ENCODE results near the gene OR2AT4.

The OR2AT4 gene

DNA sequence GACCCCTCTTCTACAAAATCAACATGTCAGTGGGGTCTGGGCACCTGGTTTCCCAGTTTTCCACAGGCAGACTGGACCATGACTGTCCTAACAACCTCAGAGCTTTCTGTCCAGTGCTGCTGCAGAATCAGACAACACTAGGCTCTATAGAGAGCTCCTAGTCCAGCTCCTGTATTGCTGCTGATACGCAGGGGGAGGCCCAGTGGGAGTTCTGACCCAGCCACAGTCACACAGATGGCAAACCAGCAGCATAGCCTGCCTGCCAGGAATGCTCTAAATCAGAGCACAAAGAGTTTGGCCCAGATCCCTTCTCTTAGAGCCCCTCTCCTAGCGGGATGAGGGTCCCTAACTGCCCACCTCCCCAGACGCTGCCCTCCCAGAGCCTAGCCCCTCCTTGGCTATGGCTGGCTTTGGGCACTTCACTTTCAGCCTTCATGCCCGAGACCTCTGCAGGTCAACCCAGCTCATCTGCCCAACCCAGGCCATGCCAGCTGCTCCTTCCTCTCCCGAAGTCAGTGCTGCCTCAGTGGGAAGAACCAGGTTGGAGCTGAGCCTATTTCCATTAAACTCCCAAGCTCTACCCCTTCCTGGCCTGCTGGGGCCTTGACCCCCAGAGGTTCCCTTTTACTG, 38.5 kb upstream of the OR2AT4 start:
- Histone ChIP-seq H3K4me3 (ENCODE audit: low read length, poor library complexity, severe bottlenecking) (no peak overlapping the region), H2AFZ (ENCODE audit: low read length) (no peak overlapping the region), H3K9me3 (ENCODE audit: insufficient read depth, low read depth, low read length) (no peaks in the 10 kb centered on the region), H3K36me3 (ENCODE audit: insufficient read depth, low read length) (no peaks in the 10 kb centered on the region), H3K9me2 (replicated peaks; ENCODE audit: low read depth, low read length) (no peaks in the 10 kb centered on the region), H3K27me3 (ENCODE audit: insufficient read depth, low read length, poor library complexity, severe bottlenecking) (no peaks in the 10 kb centered on the region), H3K79me2 (ENCODE audit: insufficient read depth, low read length) (no peaks in the 10 kb centered on the region), H3K4me2 (ENCODE audit: low read depth, low read length, poor library complexity, severe bottlenecking) (no peak overlapping the region), H3K9ac (ENCODE audit: low read depth, low read length, poor library complexity, severe bottlenecking) (no peak overlapping the region), H4K20me1 (ENCODE audit: insufficient read depth, low read length, poor library complexity, severe bottlenecking) (no peaks in the 10 kb centered on the region), H3F3A (ENCODE audit: low read depth) (no peaks in the 10 kb centered on the region), H3K4me1 (ENCODE audit: insufficient read depth, low read length, poor library complexity, severe bottlenecking) (no peaks in the 10 kb centered on the region)
- TF ChIP-seq CTCF (conservative IDR thresholded peaks at IDR 0.05; ENCODE audit: low read length) (no peak), EZH2phosphoT487 (IDR thresholded peaks at IDR 0.05; ENCODE audit: borderline replicate concordance) (no peak)

DNA sequence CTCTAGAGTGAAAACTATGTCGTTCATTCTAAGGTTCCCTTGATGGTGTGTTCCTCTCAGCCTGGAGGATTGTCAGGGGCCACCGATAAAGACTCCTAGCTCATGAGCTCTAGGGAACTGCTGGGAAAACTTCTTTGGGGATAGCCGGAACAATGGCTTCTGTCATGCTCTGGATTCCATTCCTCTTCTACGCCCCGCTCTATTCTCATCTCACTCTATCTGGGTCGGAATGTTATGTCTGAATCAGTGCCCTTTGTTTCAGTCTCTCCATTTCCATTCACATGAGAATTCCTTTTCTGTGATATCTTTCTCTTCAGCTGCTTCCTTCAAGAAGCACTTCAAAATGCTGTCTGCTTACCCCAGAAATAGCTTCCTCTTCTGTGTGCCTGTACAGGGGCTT, 37.3 kb upstream of the OR2AT4 start:
- Histone ChIP-seq H3K9me3 (ENCODE audit: insufficient read depth, low read depth, low read length) (no peaks in the 10 kb centered on the region), H3K4me1 (ENCODE audit: insufficient read depth, low read length, poor library complexity, severe bottlenecking) (no peaks in the 10 kb centered on the region), H3K4me3 (ENCODE audit: low read length, poor library complexity, severe bottlenecking) (no peak overlapping the region), H3K9me2 (replicated peaks; ENCODE audit: low read depth, low read length) (no peaks in the 10 kb centered on the region), H3F3A (ENCODE audit: low read depth) (no peaks in the 10 kb centered on the region), H3K4me2 (ENCODE audit: low read depth, low read length, poor library complexity, severe bottlenecking) (no peak overlapping the region), H3K9ac (ENCODE audit: low read depth, low read length, poor library complexity, severe bottlenecking) (no peak overlapping the region), H3K36me3 (ENCODE audit: insufficient read depth, low read length) (no peaks in the 10 kb centered on the region), H2AFZ (ENCODE audit: low read length) (no peak overlapping the region), H3K27me3 (ENCODE audit: insufficient read depth, low read length, poor library complexity, severe bottlenecking) (no peaks in the 10 kb centered on the region), H3K79me2 (ENCODE audit: insufficient read depth, low read length) (no peaks in the 10 kb centered on the region), H4K20me1 (ENCODE audit: insufficient read depth, low read length, poor library complexity, severe bottlenecking) (no peaks in the 10 kb centered on the region)
- TF ChIP-seq EZH2phosphoT487 (IDR thresholded peaks at IDR 0.05; ENCODE audit: borderline replicate concordance), result no peak
- no peak for TF ChIP-seq CTCF (conservative IDR thresholded peaks at IDR 0.05; ENCODE audit: low read length)

- Histone ChIP-seq H3K36me3 (ENCODE audit: insufficient read depth, low read length) (no peaks in the 10 kb centered on the region), H3K9ac (ENCODE audit: low read depth, low read length, poor library complexity, severe bottlenecking) (no peak overlapping the region), H3K4me2 (ENCODE audit: low read depth, low read length, poor library complexity, severe bottlenecking) (no peak overlapping the region), H3K4me3 (ENCODE audit: low read length, poor library complexity, severe bottlenecking) (no peak overlapping the region), H3K79me2 (ENCODE audit: insufficient read depth, low read length) (no peaks in the 10 kb centered on the region), H3K4me1 (ENCODE audit: insufficient read depth, low read length, poor library complexity, severe bottlenecking) (no peaks in the 10 kb centered on the region), H2AFZ (ENCODE audit: low read length) (no peak overlapping the region), H3K27me3 (ENCODE audit: insufficient read depth, low read length, poor library complexity, severe bottlenecking) (no peaks in the 10 kb centered on the region), H4K20me1 (ENCODE audit: insufficient read depth, low read length, poor library complexity, severe bottlenecking) (no peaks in the 10 kb centered on the region), H3K9me3 (ENCODE audit: insufficient read depth, low read depth, low read length) (no peaks in the 10 kb centered on the region), H3F3A (ENCODE audit: low read depth) (no peaks in the 10 kb centered on the region), H3K9me2 (replicated peaks; ENCODE audit: low read depth, low read length) (no peaks in the 10 kb centered on the region)
- no peak for TF ChIP-seq CTCF (conservative IDR thresholded peaks at IDR 0.05; ENCODE audit: low read length)
- TF ChIP-seq EZH2phosphoT487 (IDR thresholded peaks at IDR 0.05; ENCODE audit: borderline replicate concordance), result no peak
Measured at GRCh38 chr11:75132080-75132479, 35.4 kb upstream of the OR2AT4 start.

Data from Loucy (cell line).